ENCODE results near the gene PNKD.
"Not testable (repeated sequence)": the region's sequence is repeated elsewhere in the genome, so short reads cannot be mapped to it uniquely, and the experiment has no call there.

Gene PNKD

DNA sequence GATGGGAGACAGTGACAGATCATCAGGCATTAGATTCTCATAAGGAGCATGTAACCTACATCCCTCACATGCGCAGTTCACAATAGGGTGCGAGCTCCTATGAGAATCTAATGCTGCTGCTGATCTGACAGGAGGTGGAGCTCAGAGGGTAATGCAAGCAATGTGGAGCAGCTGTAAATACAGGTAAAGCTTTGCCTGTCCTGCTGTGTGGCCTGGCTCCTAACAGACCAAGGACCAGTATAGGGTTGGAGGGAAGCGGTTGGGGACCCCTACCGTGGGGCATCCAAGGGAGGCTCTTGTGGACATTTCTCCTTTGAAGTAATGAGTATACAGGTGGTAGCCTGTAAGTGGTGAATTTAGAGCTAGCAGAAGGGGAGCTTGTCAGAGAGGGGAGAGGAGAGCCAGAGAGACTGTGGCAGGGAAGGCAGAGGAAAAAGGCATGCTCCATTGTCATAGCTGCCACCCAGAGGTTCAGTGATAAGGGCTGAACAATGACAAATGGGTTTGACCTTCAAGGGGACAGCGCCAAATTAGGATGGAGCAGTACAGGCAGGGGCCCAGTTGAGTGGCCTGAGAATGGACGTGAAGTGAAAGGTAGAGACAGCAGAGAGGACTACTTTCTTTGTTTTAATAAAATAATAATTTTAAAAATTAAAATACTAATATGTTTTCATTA, 37.2 kb downstream of the PNKD start:
- H3K4me1 ChIP-seq (ENCODE audit: insufficient read depth, low read length, poor library complexity, severe bottlenecking): no peaks in the 10 kb centered on the region

DNA sequence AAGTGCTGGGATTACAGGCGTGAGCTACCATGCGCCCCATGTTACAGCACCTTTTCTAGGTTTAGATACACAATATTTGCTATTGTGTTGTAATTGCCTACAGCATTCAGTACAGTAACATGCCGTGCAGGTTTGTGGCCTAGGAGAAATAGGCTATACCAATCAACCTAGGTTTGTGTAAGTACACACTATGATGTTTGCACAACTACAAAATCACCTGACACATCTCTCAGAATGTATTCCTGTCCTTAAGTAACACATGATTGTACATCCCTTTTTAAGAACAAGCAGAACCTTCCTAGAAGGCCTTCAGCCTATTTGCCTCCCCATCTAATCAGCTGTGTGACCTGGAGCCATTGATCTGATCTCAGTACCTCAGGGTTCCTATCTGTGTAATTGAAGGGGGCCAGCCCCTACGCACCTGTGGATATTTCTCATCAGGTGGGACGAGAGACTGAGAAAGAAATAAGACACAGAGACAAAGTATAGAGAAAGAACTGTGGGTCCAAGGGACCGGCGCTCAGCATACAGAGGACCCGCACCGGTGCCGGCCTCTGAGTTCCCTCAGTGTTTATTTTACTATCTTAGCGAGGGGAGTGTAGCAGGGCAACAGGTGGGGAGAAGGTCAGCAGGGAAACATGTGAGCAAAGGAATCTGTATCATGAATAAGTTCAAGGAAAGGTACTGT, 40.7 kb downstream of the PNKD start:
- no peak overlapping the region for H3K4me3 ChIP-seq (ENCODE audit: low read length, poor library complexity, severe bottlenecking)
- H3K4me1 ChIP-seq (ENCODE audit: insufficient read depth, low read length, poor library complexity, severe bottlenecking): peaks cover 6% of the 10 kb centered on the region
- no peaks in the 10 kb centered on the region for H4K20me1 ChIP-seq (ENCODE audit: insufficient read depth, low read length, poor library complexity, severe bottlenecking)
- no peaks in the 10 kb centered on the region for H3K9me3 ChIP-seq (ENCODE audit: insufficient read depth, low read depth, low read length)
- H2AFZ ChIP-seq (ENCODE audit: low read length): no peak overlapping the region
- no peaks in the 10 kb centered on the region for H3K9me2 ChIP-seq (replicated peaks; ENCODE audit: low read depth, low read length)
- H3K9ac ChIP-seq (ENCODE audit: low read depth, low read length, poor library complexity, severe bottlenecking): no peak overlapping the region
- TF ChIP-seq, protein P1, sequence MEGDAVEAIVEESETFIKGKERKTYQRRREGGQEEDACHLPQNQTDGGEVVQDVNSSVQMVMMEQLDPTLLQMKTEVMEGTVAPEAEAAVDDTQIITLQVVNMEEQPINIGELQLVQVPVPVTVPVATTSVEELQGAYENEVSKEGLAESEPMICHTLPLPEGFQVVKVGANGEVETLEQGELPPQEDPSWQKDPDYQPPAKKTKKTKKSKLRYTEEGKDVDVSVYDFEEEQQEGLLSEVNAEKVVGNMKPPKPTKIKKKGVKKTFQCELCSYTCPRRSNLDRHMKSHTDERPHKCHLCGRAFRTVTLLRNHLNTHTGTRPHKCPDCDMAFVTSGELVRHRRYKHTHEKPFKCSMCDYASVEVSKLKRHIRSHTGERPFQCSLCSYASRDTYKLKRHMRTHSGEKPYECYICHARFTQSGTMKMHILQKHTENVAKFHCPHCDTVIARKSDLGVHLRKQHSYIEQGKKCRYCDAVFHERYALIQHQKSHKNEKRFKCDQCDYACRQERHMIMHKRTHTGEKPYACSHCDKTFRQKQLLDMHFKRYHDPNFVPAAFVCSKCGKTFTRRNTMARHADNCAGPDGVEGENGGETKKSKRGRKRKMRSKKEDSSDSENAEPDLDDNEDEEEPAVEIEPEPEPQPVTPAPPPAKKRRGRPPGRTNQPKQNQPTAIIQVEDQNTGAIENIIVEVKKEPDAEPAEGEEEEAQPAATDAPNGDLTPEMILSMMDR (conservative IDR thresholded peaks at IDR 0.05; ENCODE audit: low read length): no peak
- no peak for TF ChIP-seq EZH2phosphoT487 (IDR thresholded peaks at IDR 0.05; ENCODE audit: borderline replicate concordance)
- H3K36me3 ChIP-seq (ENCODE audit: insufficient read depth, low read length): no peaks in the 10 kb centered on the region
- no peaks in the 10 kb centered on the region for H3K27me3 ChIP-seq (ENCODE audit: insufficient read depth, low read length, poor library complexity, severe bottlenecking)
- H3K4me2 ChIP-seq (ENCODE audit: low read depth, low read length, poor library complexity, severe bottlenecking): no peak overlapping the region
- H3F3A ChIP-seq (ENCODE audit: low read depth): no peaks in the 10 kb centered on the region
- no peaks in the 10 kb centered on the region for H3K79me2 ChIP-seq (ENCODE audit: insufficient read depth, low read length)

More for the DNA sequence above, 37.2 kb downstream of the PNKD start:
- H3F3A ChIP-seq (ENCODE audit: low read depth): no peaks in the 10 kb centered on the region
- H3K79me2 ChIP-seq (ENCODE audit: insufficient read depth, low read length): no peaks in the 10 kb centered on the region
- H3K9me2 ChIP-seq (replicated peaks; ENCODE audit: low read depth, low read length): no peaks in the 10 kb centered on the region
- no peaks in the 10 kb centered on the region for H3K36me3 ChIP-seq (ENCODE audit: insufficient read depth, low read length)
- H4K20me1 ChIP-seq (ENCODE audit: insufficient read depth, low read length, poor library complexity, severe bottlenecking): no peaks in the 10 kb centered on the region
- H3K4me3 ChIP-seq (ENCODE audit: low read length, poor library complexity, severe bottlenecking): no peak overlapping the region
- H3K9me3 ChIP-seq (ENCODE audit: insufficient read depth, low read depth, low read length): no peaks in the 10 kb centered on the region
- H2AFZ ChIP-seq (ENCODE audit: low read length): no peak overlapping the region
- no peak overlapping the region for H3K4me2 ChIP-seq (ENCODE audit: low read depth, low read length, poor library complexity, severe bottlenecking)
- H3K27me3 ChIP-seq (ENCODE audit: insufficient read depth, low read length, poor library complexity, severe bottlenecking): no peaks in the 10 kb centered on the region
- TF ChIP-seq EZH2phosphoT487 (IDR thresholded peaks at IDR 0.05; ENCODE audit: borderline replicate concordance): no peak
- TF ChIP-seq, protein P1 (conservative IDR thresholded peaks at IDR 0.05; ENCODE audit: low read length): no peak
- H3K9ac ChIP-seq (ENCODE audit: low read depth, low read length, poor library complexity, severe bottlenecking): no peak overlapping the region

DNA sequence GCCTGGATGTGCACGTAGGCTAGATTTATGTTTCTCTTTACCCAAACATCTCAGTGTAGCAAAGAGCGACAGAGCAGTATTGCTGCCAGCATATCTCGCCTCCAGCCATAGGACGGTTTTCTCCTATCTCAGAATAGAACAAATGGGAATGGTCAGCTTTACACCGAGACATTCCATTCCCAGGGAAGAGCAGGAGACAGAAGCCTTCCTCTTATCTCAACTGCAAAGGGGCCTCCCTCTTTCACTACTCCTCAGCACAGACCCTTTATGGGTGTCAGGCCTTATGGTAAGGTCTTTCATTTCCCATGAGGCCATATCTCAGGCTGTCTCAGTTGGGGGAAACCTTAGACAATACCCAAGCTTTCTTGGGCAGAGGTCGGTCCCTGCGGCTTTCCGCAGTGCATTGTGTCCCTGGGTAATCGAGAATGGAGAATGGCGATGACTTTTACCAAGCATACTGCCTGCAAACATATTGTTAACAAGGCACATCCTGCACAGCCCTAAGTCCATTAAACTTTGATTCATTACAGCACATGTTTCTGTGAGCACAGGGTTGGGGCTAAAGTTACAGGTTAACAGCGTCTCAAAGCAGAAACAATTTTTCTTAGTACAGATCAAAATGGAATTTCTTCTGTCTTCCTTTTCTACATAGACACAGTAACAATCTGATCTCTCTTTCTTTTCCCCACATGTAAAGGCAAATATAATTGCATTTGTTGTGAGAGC, 41.4 kb downstream of the PNKD start:
- H3K4me2 ChIP-seq (ENCODE audit: low read depth, low read length, poor library complexity, severe bottlenecking); H3K27me3 ChIP-seq (ENCODE audit: insufficient read depth, low read length, poor library complexity, severe bottlenecking); H3K9ac ChIP-seq (ENCODE audit: low read depth, low read length, poor library complexity, severe bottlenecking); H3K36me3 ChIP-seq (ENCODE audit: insufficient read depth, low read length); H2AFZ ChIP-seq (ENCODE audit: low read length); H4K20me1 ChIP-seq (ENCODE audit: insufficient read depth, low read length, poor library complexity, severe bottlenecking); H3K4me1 ChIP-seq (ENCODE audit: insufficient read depth, low read length, poor library complexity, severe bottlenecking); H3K79me2 ChIP-seq (ENCODE audit: insufficient read depth, low read length); H3K4me3 ChIP-seq (ENCODE audit: low read length, poor library complexity, severe bottlenecking); H3K9me2 ChIP-seq (replicated peaks; ENCODE audit: low read depth, low read length); H3F3A ChIP-seq (ENCODE audit: low read depth); H3K9me3 ChIP-seq (ENCODE audit: insufficient read depth, low read depth, low read length): not testable (repeated sequence)
